ENCODE results near the gene RPS28.
"Not testable (repeated sequence)": the region's sequence is repeated elsewhere in the genome, so short reads cannot be mapped to it uniquely, and the experiment has no call there.

RPS28 gene

GRCh38 chr19:8338835-8339234, 17.5 kb downstream of the RPS28 start:
- TF ChIP-seq CTCF (conservative IDR thresholded peaks at IDR 0.05; ENCODE audit: low read depth, low read length) = no peak
- H3K4me3 ChIP-seq (ENCODE audit: low read depth, low read length) = no peak overlapping the region
- no peak for DNase-seq (ENCODE audit: low read depth)

- TF ChIP-seq CTCF (conservative IDR thresholded peaks at IDR 0.05; ENCODE audit: low read depth, low read length) = peak; percentile 42
- no peak for DNase-seq (ENCODE audit: low read depth)
- H3K4me3 ChIP-seq (ENCODE audit: low read depth, low read length) = no peak overlapping the region
Observed at GRCh38 chr19:8340341-8341096, 19.2 kb downstream of the RPS28 start.

- not testable (repeated sequence) for DNase-seq (ENCODE audit: low read depth); H3K4me3 ChIP-seq (ENCODE audit: low read depth, low read length)
Observed at GRCh38 chr19:8341504-8341903, 20.2 kb downstream of the RPS28 start.

- H3K4me3 ChIP-seq (ENCODE audit: low read depth, low read length) = no peak overlapping the region
- DNase-seq (ENCODE audit: low read depth) = no peak
- no peak for TF ChIP-seq CTCF (conservative IDR thresholded peaks at IDR 0.05; ENCODE audit: low read depth, low read length)
Observed at GRCh38 chr19:8342316-8342683, 21.0 kb downstream of the RPS28 start.

- H3K4me3 ChIP-seq (ENCODE audit: low read depth, low read length) = peak within 1 kb of the TSS; percentile 53
- no peak for TF ChIP-seq CTCF (conservative IDR thresholded peaks at IDR 0.05; ENCODE audit: low read depth, low read length)
- peak; percentile 97 for DNase-seq (ENCODE audit: low read depth)
Observed at GRCh38 chr19:8342684-8343482, 21.6 kb downstream of the RPS28 start, which contains the start of gene KANK3. TSS of gene KANK3 (minus strand) at chr19:8343262. CDS start at chr19:8337828, 5,434 bp downstream.

GRCh38 chr19:8343483-8343844, 22.2 kb downstream of the RPS28 start:
- no peak for DNase-seq (ENCODE audit: low read depth)
- TF ChIP-seq CTCF (conservative IDR thresholded peaks at IDR 0.05; ENCODE audit: low read depth, low read length) = no peak
- H3K4me3 ChIP-seq (ENCODE audit: low read depth, low read length) = peak overlapping the region; percentile 53

GRCh38 chr19:8349629-8350372, 28.5 kb downstream of the RPS28 start:
- DNase-seq (ENCODE audit: low read depth); H3K4me3 ChIP-seq (ENCODE audit: low read depth, low read length): not testable (repeated sequence)

All from choroid plexus epithelial cell (primary cell).